GM23338 (cell line): Measurements from ENCODE around the gene PSMA8.

Experiments
- CREB1 ChIP-seq: fragments of 250-450 bp; sonication (Bioruptor Pico); IDR thresholded peaks from 2 replicates; pipeline ENCODE4 v1.5.0; 2020; ENCODE audit warnings: low read depth, mild to moderate bottlenecking, moderate library complexity
- JUNB ChIP-seq: IDR thresholded peaks from one replicate; pipeline ENCODE4 v1.6.1; 2016; ENCODE audit warnings: antibody characterized with exemption; ENCODE audit not compliant: unreplicated experiment
- TF ChIP-seq, protein P1 (sequence below): IDR thresholded peaks from 2 replicates; pipeline ENCODE4 v1.6.1; 2016; ENCODE audit warnings: antibody characterized with exemption
- TF ChIP-seq, protein P2 (sequence below), 2 experiments: fragments of 200-600 bp in 1 of 2; sonication (generic) in 1 of 2; conservative IDR thresholded peaks; 2 replicates each; pipeline versions ENCODE4 v1.5.1 to v1.6.1; 2016 to 2017; ENCODE audit warnings: antibody characterized with exemption in 2 of 2, low read depth in 2 of 2, mild to moderate bottlenecking in 2 of 2, moderate library complexity in 1 of 2

DNA sequence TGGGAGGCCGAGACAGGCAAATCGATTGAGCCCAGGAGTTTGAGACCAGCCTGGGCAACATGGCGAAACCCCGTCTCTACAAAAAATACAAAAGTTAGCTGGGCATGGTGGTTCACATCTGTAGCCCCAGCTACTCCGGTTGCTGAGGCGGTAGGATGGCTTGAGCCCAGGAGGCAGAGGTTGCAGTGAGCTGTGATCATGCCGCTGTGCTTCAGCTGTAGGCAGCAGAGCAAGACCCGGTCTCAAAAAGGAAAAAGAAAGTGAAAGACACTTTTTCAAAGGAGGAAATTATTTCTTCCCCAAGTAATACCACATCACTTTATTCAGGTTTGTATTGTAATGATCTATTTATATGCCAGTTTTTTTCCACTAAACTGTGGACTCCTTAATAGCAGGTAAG is 56.8 kb downstream of the PSMA8 start:
- TF ChIP-seq CREB1 (CRISPR knock-in tag) (no peak), JUNB (no peak)
- TF ChIP-seq, protein P1, sequence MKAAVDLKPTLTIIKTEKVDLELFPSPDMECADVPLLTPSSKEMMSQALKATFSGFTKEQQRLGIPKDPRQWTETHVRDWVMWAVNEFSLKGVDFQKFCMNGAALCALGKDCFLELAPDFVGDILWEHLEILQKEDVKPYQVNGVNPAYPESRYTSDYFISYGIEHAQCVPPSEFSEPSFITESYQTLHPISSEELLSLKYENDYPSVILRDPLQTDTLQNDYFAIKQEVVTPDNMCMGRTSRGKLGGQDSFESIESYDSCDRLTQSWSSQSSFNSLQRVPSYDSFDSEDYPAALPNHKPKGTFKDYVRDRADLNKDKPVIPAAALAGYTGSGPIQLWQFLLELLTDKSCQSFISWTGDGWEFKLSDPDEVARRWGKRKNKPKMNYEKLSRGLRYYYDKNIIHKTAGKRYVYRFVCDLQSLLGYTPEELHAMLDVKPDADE: no peak
- TF ChIP-seq, protein P2, sequence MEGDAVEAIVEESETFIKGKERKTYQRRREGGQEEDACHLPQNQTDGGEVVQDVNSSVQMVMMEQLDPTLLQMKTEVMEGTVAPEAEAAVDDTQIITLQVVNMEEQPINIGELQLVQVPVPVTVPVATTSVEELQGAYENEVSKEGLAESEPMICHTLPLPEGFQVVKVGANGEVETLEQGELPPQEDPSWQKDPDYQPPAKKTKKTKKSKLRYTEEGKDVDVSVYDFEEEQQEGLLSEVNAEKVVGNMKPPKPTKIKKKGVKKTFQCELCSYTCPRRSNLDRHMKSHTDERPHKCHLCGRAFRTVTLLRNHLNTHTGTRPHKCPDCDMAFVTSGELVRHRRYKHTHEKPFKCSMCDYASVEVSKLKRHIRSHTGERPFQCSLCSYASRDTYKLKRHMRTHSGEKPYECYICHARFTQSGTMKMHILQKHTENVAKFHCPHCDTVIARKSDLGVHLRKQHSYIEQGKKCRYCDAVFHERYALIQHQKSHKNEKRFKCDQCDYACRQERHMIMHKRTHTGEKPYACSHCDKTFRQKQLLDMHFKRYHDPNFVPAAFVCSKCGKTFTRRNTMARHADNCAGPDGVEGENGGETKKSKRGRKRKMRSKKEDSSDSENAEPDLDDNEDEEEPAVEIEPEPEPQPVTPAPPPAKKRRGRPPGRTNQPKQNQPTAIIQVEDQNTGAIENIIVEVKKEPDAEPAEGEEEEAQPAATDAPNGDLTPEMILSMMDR (conservative IDR thresholded peaks at IDR 0.05; ENCODE audit: low read depth in 2 of 2): no peak
